GM10248 (cell line): ENCODE data around the gene CYGB.

Experiments used
- CTCF ChIA-PET: fragments of 300-600 bp; sonication (Branson Sonifier 250); formaldehyde crosslinking; extraction: SDS; loops from one replicate; lab custom pipeline; 2021; ENCODE audit warnings: antibody characterized with exemption; lab: Yijun Ruan, JAX
- POLR2A ChIA-PET: fragments of 350-650 bp; sonication (Branson Sonifier 250); formaldehyde crosslinking; extraction: SDS; loops from one replicate; lab custom pipeline; 2020; ENCODE audit warnings: antibody characterized with exemption; lab: Yijun Ruan, JAX
- DNase-seq: peaks from one replicate; pipeline ENCODE4 v3.0.0; 2012; ENCODE audit errors: extremely low spot score
- CTCF ChIP-seq: IDR thresholded peaks from 2 replicates; pipeline ENCODE4 v1.5.1; 2012; ENCODE audit warnings: mild to moderate bottlenecking, low read depth; ENCODE audit errors: extremely low read depth, missing control alignments, control extremely low read depth

Gene CYGB

DNA sequence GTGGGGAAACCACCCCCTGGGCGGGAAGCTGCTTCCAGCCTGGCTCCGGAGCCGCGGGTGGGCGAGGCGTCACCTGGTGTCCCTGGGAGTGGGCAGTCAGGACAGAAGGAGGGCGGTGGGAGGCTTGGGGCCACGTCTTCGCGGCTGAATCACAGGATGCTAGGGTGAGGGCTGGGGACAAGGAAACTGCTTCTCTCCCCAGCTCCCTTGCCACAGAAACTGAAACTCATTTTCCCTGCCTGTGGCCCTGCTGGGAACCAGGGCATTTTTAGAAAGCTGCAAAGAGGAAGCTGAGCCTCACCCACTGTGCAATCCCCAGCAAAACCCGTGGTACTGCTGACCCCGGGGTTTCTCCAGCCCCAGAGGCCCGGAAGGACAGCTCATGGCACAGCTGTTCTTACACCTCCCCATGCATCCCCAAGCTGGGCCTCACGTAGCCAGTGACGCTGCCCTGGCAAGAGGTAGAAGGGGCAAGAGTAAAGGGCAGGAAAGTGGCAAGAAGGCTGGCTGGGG lies 44.5 kb downstream of the CYGB start:
- no peak for TF ChIP-seq CTCF
- POLR2A ChIA-PET: interaction anchor here (0.6 to 1.6 kb wide), 3 partner anchors 10 to 21 kb away, joined by 4 to 7 read pairs (median 6); no protein-coding TSS in a partner anchor
- CTCF ChIA-PET: interaction anchor here (1.0 to 22.6 kb wide), 12 partner anchors 9 to 372 kb away, joined by 3 to 496 read pairs (median 5); partner anchors contain the start of genes AANAT and UBE2O
- peak; percentile 69 for DNase-seq

- CTCF ChIA-PET: interaction anchor here (1.1 to 22.6 kb wide), 10 partner anchors 8 to 84 kb away, joined by 3 to 496 read pairs (median 6); partner anchors contain the start of genes AANAT and UBE2O
- DNase-seq: peak; percentile 65
- POLR2A ChIA-PET: interaction anchor here (0.6 to 1.6 kb wide), 3 partner anchors 9 to 540 kb away, joined by 4 to 6 read pairs (median 4); no protein-coding TSS in a partner anchor
- TF ChIP-seq CTCF: no peak
These were observed 45.2 kb downstream of the CYGB start for GRCh38 chr17:76492123-76492988.

GRCh38 chr17:76491271-76492122 lies 46.0 kb downstream of the CYGB start:
- ChIA-PET POLR2A (interaction anchor here (0.6 kb wide), 1 partner anchor 539 kb away, joined by 4 read pairs; no protein-coding TSS in a partner anchor), CTCF (interaction anchor here (1.2 to 22.6 kb wide), 5 partner anchors 10 to 33 kb away, joined by 4 to 496 read pairs (median 9); partner anchors contain the start of genes AANAT and UBE2O)
- DNase-seq: no peak
- TF ChIP-seq CTCF: no peak

DNA sequence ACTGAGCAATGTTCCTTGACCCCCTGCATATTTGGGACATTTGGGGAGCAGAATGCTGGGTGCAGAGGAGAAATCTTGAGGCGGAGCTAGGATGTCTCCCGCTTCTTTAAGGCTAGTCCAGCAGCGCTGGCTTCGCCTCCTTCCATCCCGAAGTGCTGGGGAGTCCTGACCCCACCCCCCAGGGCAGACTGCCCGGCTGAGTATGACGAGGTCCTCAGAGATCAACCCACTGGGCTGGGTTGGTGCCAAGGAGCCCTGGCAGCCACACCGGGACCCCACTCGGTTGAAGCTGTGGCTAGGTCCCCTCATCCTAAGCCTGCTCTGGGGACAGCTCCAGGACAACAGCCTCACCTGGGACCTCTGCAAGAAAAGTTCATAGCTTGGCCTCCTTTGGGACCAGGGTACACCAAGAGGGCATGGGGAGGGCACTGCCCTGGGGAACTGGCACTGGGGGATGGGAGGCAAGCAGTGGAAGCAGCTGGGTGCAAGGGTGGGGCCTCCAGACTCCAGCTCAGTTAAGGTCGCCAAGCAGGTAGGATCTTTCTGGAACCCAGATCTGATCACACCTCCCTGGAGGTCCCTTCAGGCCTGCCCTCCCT lies 47.3 kb downstream of the CYGB start:
- TF ChIP-seq CTCF: no peak
- DNase-seq: no peak
- ChIA-PET CTCF (interaction anchor here (0.8 to 22.6 kb wide), 7 partner anchors 13 to 93 kb away, joined by 3 to 496 read pairs (median 4); partner anchors contain the start of genes AANAT and UBE2O), POLR2A (no interaction called here)

- DNase-seq: no peak
- POLR2A ChIA-PET: interaction anchor here (0.6 kb wide), 1 partner anchor 708 kb away, joined by 9 read pairs; no protein-coding TSS in a partner anchor
- TF ChIP-seq CTCF: no peak
- CTCF ChIA-PET: interaction anchor here (1.1 to 22.6 kb wide), 4 partner anchors 10 to 90 kb away, joined by 3 to 496 read pairs (median 4); partner anchors contain the start of genes AANAT and UBE2O
These were observed 49.9 kb downstream of the CYGB start for GRCh38 chr17:76487451-76488192.
